H9 (cell line): Measurements from ENCODE around the gene MLST8. TPM values are rescaled to one million over a fixed set of nuclear protein-coding genes. Genes with fewer than 3 reads are reported as not detected.
A peak's percentile ranks its signal among the peaks of the same experiment; 100 is the strongest.

ENCODE experiments used
- DNase-seq: peaks from one replicate; pipeline ENCODE4 v3.0.0-alpha.2; 2017
- H2AFZ ChIP-seq: one replicate; pipeline ENCODE4 v1.6.1; 2013; ENCODE audit warnings: mild to moderate bottlenecking, low read length, control low read depth, moderate library complexity
- H2AK5ac ChIP-seq: 2 replicates; pipeline ENCODE4 v1.6.1; 2013; ENCODE audit warnings: low read length, control low read depth, mixed read lengths; ENCODE audit not compliant: insufficient read length
- H2BK120ac ChIP-seq: one replicate; pipeline ENCODE4 v1.6.1; 2013; ENCODE audit warnings: low read depth, mild to moderate bottlenecking, low read length, control low read depth, inconsistent platforms; ENCODE audit not compliant: poor library complexity, severe bottlenecking
- H2BK12ac ChIP-seq: 2 replicates; pipeline ENCODE4 v1.6.1; 2013; ENCODE audit warnings: low read length, control low read depth, mixed read lengths, low read depth; ENCODE audit not compliant: insufficient read length
- H2BK15ac ChIP-seq: 2 replicates; pipeline ENCODE4 v1.6.1; 2013; ENCODE audit warnings: low read depth, low read length, control low read depth
- H2BK20ac ChIP-seq: one replicate; pipeline ENCODE4 v1.6.1; 2013; ENCODE audit warnings: low read depth, mild to moderate bottlenecking, low read length, control low read depth, inconsistent platforms; ENCODE audit not compliant: poor library complexity, severe bottlenecking
- H2BK5ac ChIP-seq: 2 replicates; pipeline ENCODE4 v1.6.1; 2013; ENCODE audit warnings: low read length, control low read depth, mixed read lengths; ENCODE audit not compliant: insufficient read length
- H3K14ac ChIP-seq: 2 replicates; pipeline ENCODE4 v1.6.1; 2013; ENCODE audit warnings: low read length, control low read depth; ENCODE audit not compliant: insufficient read depth
- H3K18ac ChIP-seq: 2 replicates; pipeline ENCODE4 v1.6.1; 2013; ENCODE audit warnings: low read depth, mild to moderate bottlenecking, mixed read lengths, low read length, control low read depth; ENCODE audit not compliant: insufficient read length
- H3K23ac ChIP-seq: 2 replicates; pipeline ENCODE4 v1.6.1; 2013; ENCODE audit warnings: low read length, control low read depth, mixed read lengths, low read depth; ENCODE audit not compliant: insufficient read length
- H3K23me2 ChIP-seq: 2 replicates; pipeline ENCODE4 v1.6.1; 2013; ENCODE audit warnings: low read depth, mild to moderate bottlenecking, mixed read lengths, low read length, control low read depth; ENCODE audit not compliant: insufficient read length, poor library complexity, severe bottlenecking
- H3K27ac ChIP-seq: 2 replicates; pipeline ENCODE4 v1.5.1; 2013; ENCODE audit warnings: low read length, control low read depth, mixed read lengths, low read depth; ENCODE audit not compliant: insufficient read length
- H3K27me3 ChIP-seq: 2 replicates; pipeline ENCODE4 v1.6.1; 2013; ENCODE audit warnings: low read length, control low read depth, inconsistent platforms; ENCODE audit not compliant: insufficient read depth
- H3K4ac ChIP-seq: 2 replicates; pipeline ENCODE4 v1.6.1; 2013; ENCODE audit warnings: low read depth, mild to moderate bottlenecking, control low read depth, inconsistent platforms, low read length, moderate library complexity
- H3K4me1 ChIP-seq: 2 replicates; pipeline ENCODE4 v1.6.1; 2013; ENCODE audit warnings: low read length, control low read depth, inconsistent platforms; ENCODE audit not compliant: insufficient read depth
- H3K4me2 ChIP-seq: 2 replicates; pipeline ENCODE4 v1.6.1; 2013; ENCODE audit warnings: low read length, control low read depth, mixed read lengths; ENCODE audit not compliant: insufficient read length, insufficient read depth
- H3K56ac ChIP-seq: 2 replicates; pipeline ENCODE4 v1.6.1; 2013; ENCODE audit warnings: low read depth, mild to moderate bottlenecking, mixed read lengths, low read length, control low read depth; ENCODE audit not compliant: insufficient read length
- H3K79me1 ChIP-seq: 2 replicates; pipeline ENCODE4 v1.6.1; 2013; ENCODE audit warnings: low read depth, mild to moderate bottlenecking, moderate library complexity, low read length, control low read depth, inconsistent platforms; ENCODE audit not compliant: insufficient read depth, poor library complexity, severe bottlenecking
- H3K79me2 ChIP-seq: 2 replicates; pipeline ENCODE4 v1.6.1; 2013; ENCODE audit warnings: low read length, control low read depth, inconsistent platforms; ENCODE audit not compliant: insufficient read depth
- H3K9ac ChIP-seq: 2 replicates; pipeline ENCODE4 v1.6.1; 2013; ENCODE audit warnings: low read length, control low read depth, mixed read lengths; ENCODE audit not compliant: insufficient read length; ENCODE audit errors: extremely low read depth
- H3K9me3 ChIP-seq: one replicate; pipeline ENCODE4 v1.6.1; 2013; ENCODE audit warnings: low read depth, low read length, inconsistent platforms; ENCODE audit not compliant: control insufficient read depth
- H3T11ph ChIP-seq: one replicate; pipeline ENCODE4 v1.6.1; 2013; ENCODE audit warnings: mild to moderate bottlenecking, low read length, control low read depth, inconsistent platforms
- H4K20me1 ChIP-seq: one replicate; pipeline ENCODE4 v1.6.1; 2013; ENCODE audit not compliant: control insufficient read depth, insufficient read length, insufficient read depth
- H4K5ac ChIP-seq: 2 replicates; pipeline ENCODE4 v1.6.1; 2013; ENCODE audit warnings: low read depth, mild to moderate bottlenecking, mixed read lengths, low read length, control low read depth; ENCODE audit not compliant: insufficient read length
- H4K8ac ChIP-seq: replicated peaks from 2 replicates; pipeline ENCODE4 v1.6.1; 2013; ENCODE audit warnings: low read length, control low read depth, mixed read lengths, low read depth; ENCODE audit not compliant: insufficient read length
- H4K91ac ChIP-seq: 2 replicates; pipeline ENCODE4 v1.6.1; 2013; ENCODE audit warnings: low read depth, mild to moderate bottlenecking, moderate library complexity, mixed read lengths, low read length, control low read depth; ENCODE audit not compliant: insufficient read length
- H3K27ac Mint-ChIP-seq, 3 experiments: 2 replicates in 2 of 3; 3 replicates in 1 of 3; pipeline ENCODE4 v1.8.0; 2020 to 2021; ENCODE audit warnings: mixed read lengths in 3 of 3, mild to moderate bottlenecking in 1 of 3, moderate library complexity in 1 of 3
- H3K27me3 Mint-ChIP-seq: 2 replicates; pipeline ENCODE4 v1.8.0; 2021; ENCODE audit warnings: low read depth, mild to moderate bottlenecking, moderate library complexity, mixed read lengths
- H3K36me3 Mint-ChIP-seq, 3 experiments: 2 replicates in 2 of 3; 3 replicates in 1 of 3; pipeline ENCODE4 v1.8.0; 2020 to 2021; ENCODE audit warnings: low read depth in 3 of 3, mixed read lengths in 3 of 3; ENCODE audit not compliant: insufficient read depth in 1 of 3
- H3K4me1 Mint-ChIP-seq, 2 experiments: 2 replicates each; pipeline ENCODE4 v1.8.0; 2020; ENCODE audit warnings: mixed read lengths in 2 of 2
- H3K4me3 Mint-ChIP-seq, 2 experiments: 2 replicates in 1 of 2; 3 replicates in 1 of 2; pipeline ENCODE4 v1.8.0; 2020 to 2021; ENCODE audit warnings: mild to moderate bottlenecking in 2 of 2, mixed read lengths in 2 of 2, moderate library complexity in 1 of 2
- H3K9me3 Mint-ChIP-seq, 2 experiments: 2 replicates in 1 of 2; 3 replicates in 1 of 2; pipeline ENCODE4 v1.8.0; 2020; ENCODE audit warnings: mild to moderate bottlenecking in 2 of 2, mixed read lengths in 2 of 2, moderate library complexity in 1 of 2
- CTCF ChIP-seq: fragments of 200-600 bp; sonication (generic); conservative IDR thresholded peaks from 3 replicates; pipeline ENCODE4 v1.8.0; 2021; ENCODE audit warnings: antibody characterized with exemption, mild to moderate bottlenecking
- WGBS: extraction: QIAGEN DNeasy Blood & Tissue Kit; methylation state at CpG from one replicate; pipeline ENCODE4 v1.1.7; 2013; ENCODE audit warnings: missing lambda C conversion rate, low lambda C conversion rate, mixed read lengths; ENCODE audit not compliant: insufficient read length; ENCODE audit errors: extremely low coverage; 5-methylcytosine and 5-hydroxymethylcytosine counted together
- total RNA-seq: library from RNA; stranded (reverse); gene quantifications from 2 replicates; pipeline ENCODE4 v1.2.1, GENCODE V29; 2021

MLST8 gene
- total RNA-seq, 1 experiment from 2014 or later, result 74.5 TPM

- Histone ChIP-seq H3K4me1 (no peaks in the 10 kb centered on the region), H3K4me2 (peak within 1 kb of the TSS; percentile 42), H4K8ac (no peak within 1 kb of the TSS), H4K5ac (no peak within 1 kb of the TSS), H3K79me1 (no peaks in the 10 kb centered on the region), H2BK15ac (no peak within 1 kb of the TSS), H2BK20ac (no peak within 1 kb of the TSS), H3K9ac (no peak within 1 kb of the TSS), H2AFZ (no peak within 1 kb of the TSS), H3K23me2 (peaks cover 7% of the 10 kb centered on the region), H3K18ac (no peak within 1 kb of the TSS), H2AK5ac (no peak within 1 kb of the TSS), H3K27ac (no peak within 1 kb of the TSS), H4K91ac (no peak within 1 kb of the TSS), H3T11ph (no peak within 1 kb of the TSS), H2BK12ac (no peak within 1 kb of the TSS), H3K56ac (no peak within 1 kb of the TSS), H3K27me3 (peaks cover 8% of the 10 kb centered on the region; the same call in 1 of the 2 replicates), H3K79me2 (no peaks in the 10 kb centered on the region), H3K23ac (no peak within 1 kb of the TSS), H3K14ac (no peak within 1 kb of the TSS), H2BK120ac (no peak within 1 kb of the TSS), H4K20me1 (no peaks in the 10 kb centered on the region), H3K9me3 (no peaks in the 10 kb centered on the region), H3K4ac (no peak within 1 kb of the TSS), H2BK5ac (no peak within 1 kb of the TSS)
- no peaks in the 10 kb centered on the region for H3K36me3 Mint-ChIP-seq
- H3K9me3 Mint-ChIP-seq, result no peaks in the 10 kb centered on the region
- WGBS, result no CpG with 5 or more reads among the region's 129 CpGs
- no peak for DNase-seq
- H3K4me3 Mint-ChIP-seq, result peak within 1 kb of the TSS; percentile 58 to 83
- H3K27ac Mint-ChIP-seq, result no peak within 1 kb of the TSS
- peaks cover 46% of the 10 kb centered on the region for H3K27me3 Mint-ChIP-seq
- H3K4me1 Mint-ChIP-seq, result peaks cover 4% of the 10 kb centered on the region in 2 experiments; a peak in 1 of 4 replicates
- no peak for TF ChIP-seq CTCF
Observed at GRCh38 chr16:2196162-2196980, 8.9 kb upstream of the MLST8 start, which contains the start of gene CASKIN1. Gene CASKIN1, minus strand, starts transcription at chr16:2196605. Its CDS starts 173 bp downstream, at chr16:2196432.
